HG03196 (cell line): Measurements from ENCODE around the gene TMOD3.
"Not testable (repeated sequence)": the region's sequence is repeated elsewhere in the genome, so short reads cannot be mapped to it uniquely, and the experiment has no call there.

Experiments
- ATAC-seq: cut with Tn5 transposase; IDR thresholded peaks from one replicate; pipeline ENCODE4 v1.9.1; 2021; ENCODE audit not compliant: unreplicated experiment

Gene TMOD3

GRCh38 chr15:51863131-51863530 is 33.7 kb downstream of the TMOD3 start:
- no peak for ATAC-seq

GRCh38 chr15:51864408-51865056 is 35.1 kb downstream of the TMOD3 start:
- no peak for ATAC-seq

- ATAC-seq = no peak
Measured at GRCh38 chr15:51865317-51865716, 35.9 kb downstream of the TMOD3 start.

- ATAC-seq = no peak
Measured at GRCh38 chr15:51866161-51866560, 36.7 kb downstream of the TMOD3 start.

- ATAC-seq = no peak
Measured at GRCh38 chr15:51866751-51867150, 37.3 kb downstream of the TMOD3 start.

- ATAC-seq = no peak
Measured at GRCh38 chr15:51869060-51869421, 39.6 kb downstream of the TMOD3 start.

GRCh38 chr15:51870774-51871173 is 41.3 kb downstream of the TMOD3 start:
- ATAC-seq = no peak

GRCh38 chr15:51874751-51875644 is 45.5 kb downstream of the TMOD3 start:
- no peak for ATAC-seq

- no peak for ATAC-seq
Measured at GRCh38 chr15:51876169-51876568, 46.7 kb downstream of the TMOD3 start.

GRCh38 chr15:51878446-51879386 is 49.3 kb downstream of the TMOD3 start:
- no peak for ATAC-seq

- ATAC-seq = no peak
Measured at GRCh38 chr15:51879555-51879954, 50.1 kb downstream of the TMOD3 start.

GRCh38 chr15:51883271-51883837 is 53.9 kb downstream of the TMOD3 start:
- no peak for ATAC-seq

GRCh38 chr15:51884041-51884440 is 54.6 kb downstream of the TMOD3 start:
- ATAC-seq = no peak

GRCh38 chr15:51884517-51885236 is 55.2 kb downstream of the TMOD3 start:
- no peak for ATAC-seq

- not testable (repeated sequence) for ATAC-seq
Measured at GRCh38 chr15:51885758-51886157, 56.3 kb downstream of the TMOD3 start.

GRCh38 chr15:51887887-51888592 is 58.6 kb downstream of the TMOD3 start:
- no peak for ATAC-seq

- no peak for ATAC-seq
Measured at GRCh38 chr15:51888593-51889195, 59.2 kb downstream of the TMOD3 start.

- no peak for ATAC-seq
Measured at GRCh38 chr15:51889486-51889885, 60.0 kb downstream of the TMOD3 start.

- ATAC-seq = no peak
Measured at GRCh38 chr15:51904421-51904820, 75.0 kb downstream of the TMOD3 start.
